Keratinocyte (primary cell): ENCODE measurements around the gene RAB37.

Experiments used
- CTCF ChIP-seq, 3 experiments: IDR thresholded peaks in 1 of 3; conservative IDR thresholded peaks in 1 of 3; optimal IDR thresholded peaks in 1 of 3; 2 replicates in 2 of 3; 3 replicates in 1 of 3; pipeline versions ENCODE3 to v1.5.1; 2011; ENCODE audit warnings: low read length in 3 of 3, mild to moderate bottlenecking in 3 of 3, moderate library complexity in 2 of 3, control low read depth in 1 of 3, inconsistent platforms in 1 of 3; ENCODE audit not compliant: insufficient read depth in 2 of 3; ENCODE audit errors: extremely low read depth in 1 of 3
- EZH2 ChIP-seq: IDR thresholded peaks from one replicate; pipeline ENCODE4 v1.6.1; 2012; ENCODE audit warnings: inconsistent platforms, mild to moderate bottlenecking, low read length, moderate library complexity

DNA sequence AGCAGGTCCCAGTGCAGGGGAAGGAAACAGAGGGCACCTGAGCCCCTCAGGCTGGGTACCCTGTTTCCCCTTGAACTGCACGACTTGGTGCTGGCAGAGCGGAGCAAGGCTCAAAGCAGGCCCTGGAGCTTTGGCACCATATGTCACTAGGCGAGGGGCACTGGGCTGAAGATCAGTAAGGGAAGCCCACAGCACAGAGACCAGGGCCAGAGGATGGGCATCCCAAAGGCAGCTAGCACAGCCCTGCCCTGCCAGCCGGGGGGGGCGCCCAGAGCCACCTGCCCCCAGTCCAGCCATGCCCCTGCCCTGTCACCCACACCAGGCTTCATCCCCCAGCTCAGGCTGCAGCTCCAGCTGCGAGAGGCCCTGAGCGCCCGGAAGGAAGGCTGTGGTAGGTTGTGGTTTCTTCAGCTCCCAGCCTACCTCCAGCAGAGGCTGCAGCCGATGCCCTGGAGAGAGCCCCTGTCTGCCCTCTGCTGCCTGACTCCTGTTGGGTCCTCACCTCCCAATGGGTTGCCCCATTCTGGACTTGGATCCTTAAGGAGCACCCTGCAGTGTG is 22.3 kb downstream of the RAB37 start:
- TF ChIP-seq CTCF (optimal IDR thresholded peaks at IDR 0.05 in 1 of 3, IDR thresholded peaks at IDR 0.05 in 1 of 3, conservative IDR thresholded peaks at IDR 0.05 in 1 of 3; ENCODE audit: extremely low read depth in 1 of 3, insufficient read depth in 2 of 3, low read length in 3 of 3), result peak; percentile 1 to 38 (median 21)
- TF ChIP-seq EZH2, result no peak
